ENCODE data around the gene ARHGAP26.

ARHGAP26 gene

DNA sequence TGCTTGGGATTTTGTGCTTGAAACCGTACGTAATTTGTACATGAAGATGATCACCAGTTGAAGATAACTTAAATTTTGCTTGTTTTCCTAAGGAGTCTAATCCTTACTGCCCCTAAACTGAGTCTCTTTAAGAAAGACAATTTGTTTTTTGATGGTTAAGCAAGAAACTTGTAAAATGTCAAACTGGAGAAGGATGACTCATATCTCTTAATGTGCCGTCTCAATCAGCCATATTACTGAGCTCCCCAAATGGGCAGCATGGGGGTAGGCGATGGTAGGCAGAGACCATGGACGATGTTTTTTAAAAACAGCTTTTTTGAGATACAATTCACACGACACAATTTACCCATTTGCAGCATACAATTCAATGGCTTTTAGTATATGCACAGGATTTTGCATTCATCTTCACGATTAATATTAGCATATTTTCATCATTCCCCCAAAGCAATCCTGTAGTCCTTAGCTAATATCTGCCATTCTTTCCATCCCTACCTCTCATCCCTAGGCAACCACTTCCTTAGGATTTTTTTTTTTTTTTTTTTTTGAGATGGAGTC, 14.3 kb downstream of the ARHGAP26 start:
- H3K4me3 ChIP-seq (ENCODE audit: low read depth, low read length) = no peak overlapping the region
- DNase-seq (ENCODE audit: low read depth) = no peak
- TF ChIP-seq, protein P1, sequence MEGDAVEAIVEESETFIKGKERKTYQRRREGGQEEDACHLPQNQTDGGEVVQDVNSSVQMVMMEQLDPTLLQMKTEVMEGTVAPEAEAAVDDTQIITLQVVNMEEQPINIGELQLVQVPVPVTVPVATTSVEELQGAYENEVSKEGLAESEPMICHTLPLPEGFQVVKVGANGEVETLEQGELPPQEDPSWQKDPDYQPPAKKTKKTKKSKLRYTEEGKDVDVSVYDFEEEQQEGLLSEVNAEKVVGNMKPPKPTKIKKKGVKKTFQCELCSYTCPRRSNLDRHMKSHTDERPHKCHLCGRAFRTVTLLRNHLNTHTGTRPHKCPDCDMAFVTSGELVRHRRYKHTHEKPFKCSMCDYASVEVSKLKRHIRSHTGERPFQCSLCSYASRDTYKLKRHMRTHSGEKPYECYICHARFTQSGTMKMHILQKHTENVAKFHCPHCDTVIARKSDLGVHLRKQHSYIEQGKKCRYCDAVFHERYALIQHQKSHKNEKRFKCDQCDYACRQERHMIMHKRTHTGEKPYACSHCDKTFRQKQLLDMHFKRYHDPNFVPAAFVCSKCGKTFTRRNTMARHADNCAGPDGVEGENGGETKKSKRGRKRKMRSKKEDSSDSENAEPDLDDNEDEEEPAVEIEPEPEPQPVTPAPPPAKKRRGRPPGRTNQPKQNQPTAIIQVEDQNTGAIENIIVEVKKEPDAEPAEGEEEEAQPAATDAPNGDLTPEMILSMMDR (IDR thresholded peaks at IDR 0.05; ENCODE audit: low read depth, low read length, missing control alignments) = no peak

DNA sequence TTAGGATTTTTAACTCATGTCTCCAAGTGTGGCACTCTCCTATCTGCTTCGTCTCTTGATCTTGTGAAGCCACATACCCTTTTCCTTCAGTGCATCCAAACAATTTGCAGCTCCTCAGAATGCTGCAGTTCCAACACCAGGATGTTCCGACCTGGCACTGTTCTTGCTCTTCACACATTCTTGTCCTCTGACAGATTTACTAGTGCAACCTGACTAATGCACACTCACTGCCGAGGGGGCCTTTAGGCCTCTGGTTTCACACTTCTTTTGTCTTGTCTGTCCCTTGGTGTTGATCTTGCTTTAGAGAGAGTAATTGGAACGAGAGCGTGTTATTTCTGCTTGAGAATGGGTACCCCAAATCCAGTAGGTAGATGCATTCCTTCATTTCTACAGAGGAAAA, 15.0 kb downstream of the ARHGAP26 start:
- TF ChIP-seq, protein P1 (IDR thresholded peaks at IDR 0.05; ENCODE audit: low read depth, low read length, missing control alignments) = no peak
- DNase-seq (ENCODE audit: low read depth) = no peak
- no peak overlapping the region for H3K4me3 ChIP-seq (ENCODE audit: low read depth, low read length)

DNA sequence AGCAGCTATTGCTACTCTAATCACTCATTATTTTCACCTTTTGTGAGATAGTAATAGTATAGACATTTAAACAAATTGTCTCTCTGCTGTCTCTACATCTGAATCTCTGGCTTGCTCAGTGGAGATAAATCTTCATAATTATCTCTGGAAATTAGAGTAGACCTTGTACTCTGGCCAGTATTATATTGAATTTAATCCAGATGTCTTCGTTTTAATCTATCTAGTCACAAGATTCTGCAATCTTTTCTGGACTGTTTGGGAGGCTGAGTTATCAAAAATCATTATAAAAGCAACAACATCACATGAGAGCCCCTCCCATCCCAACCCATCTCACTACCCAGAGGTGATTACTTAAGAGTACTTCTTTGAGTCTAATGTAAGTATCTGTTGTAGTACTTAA, 19.0 kb downstream of the ARHGAP26 start:
- TF ChIP-seq, protein P1 (IDR thresholded peaks at IDR 0.05; ENCODE audit: low read depth, low read length, missing control alignments) = no peak
- DNase-seq (ENCODE audit: low read depth) = no peak
- no peak overlapping the region for H3K4me3 ChIP-seq (ENCODE audit: low read depth, low read length)

DNA sequence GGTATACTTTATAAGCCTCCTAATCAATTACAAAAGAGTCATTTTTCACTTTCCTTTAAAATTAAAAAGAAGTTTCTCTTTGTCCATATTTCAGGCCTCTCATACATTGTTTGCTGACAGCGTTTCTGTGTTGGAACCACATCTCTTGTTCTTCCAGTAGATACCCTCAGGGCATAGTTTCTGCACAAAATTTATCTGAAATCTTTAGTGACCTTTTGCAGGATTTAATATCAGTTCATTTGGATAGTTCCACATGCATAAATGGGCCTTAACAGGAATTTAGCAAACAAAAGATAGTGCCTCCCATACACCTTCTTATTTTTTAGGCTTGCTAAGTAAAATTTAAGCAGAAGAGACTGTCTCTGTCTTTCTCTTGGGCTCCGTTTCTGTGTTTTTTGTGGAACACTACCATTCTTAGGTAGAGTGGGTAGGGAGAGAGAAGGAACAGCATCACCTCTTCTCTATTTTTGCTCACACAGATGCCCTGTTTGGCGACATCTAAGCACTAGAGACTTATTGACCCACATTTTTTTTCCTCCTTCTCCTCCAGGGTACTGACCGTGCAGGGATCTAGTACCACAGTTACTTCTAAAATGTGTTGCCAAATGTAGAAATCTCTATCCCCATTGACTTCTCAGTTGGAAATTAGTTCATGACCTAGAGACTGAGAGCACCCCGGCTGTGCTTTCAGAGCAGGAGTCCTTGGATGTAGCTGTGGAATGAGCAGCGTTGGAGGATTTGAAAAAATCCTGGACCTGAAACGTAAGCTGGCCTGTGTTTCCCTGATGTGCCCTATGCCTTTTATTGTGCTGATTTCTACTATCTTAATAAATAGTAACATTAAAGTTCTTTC, 22.1 kb downstream of the ARHGAP26 start:
- TF ChIP-seq, protein P1 (IDR thresholded peaks at IDR 0.05; ENCODE audit: low read depth, low read length, missing control alignments) = no peak
- no peak for DNase-seq (ENCODE audit: low read depth)
- no peak overlapping the region for H3K4me3 ChIP-seq (ENCODE audit: low read depth, low read length)

DNA sequence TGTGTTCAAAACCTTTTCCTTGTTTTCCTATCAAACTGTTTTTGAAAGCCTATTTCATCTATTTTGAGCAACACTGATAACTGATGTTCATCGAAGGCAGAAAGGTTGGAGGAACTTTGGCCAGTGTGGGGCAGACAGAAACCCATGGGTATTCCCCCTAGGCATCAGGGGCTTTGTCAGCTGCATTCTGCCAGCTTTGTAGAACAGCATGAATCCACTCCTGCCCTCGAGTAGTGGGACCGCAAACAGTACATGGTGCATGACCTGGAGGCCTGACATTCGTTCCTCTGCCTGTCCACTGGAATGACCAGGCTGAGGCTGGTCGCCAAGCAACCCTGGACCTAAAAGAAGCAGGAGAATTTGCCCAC, 22.7 kb downstream of the ARHGAP26 start:
- no peak for DNase-seq (ENCODE audit: low read depth)
- TF ChIP-seq, protein P1 (IDR thresholded peaks at IDR 0.05; ENCODE audit: low read depth, low read length, missing control alignments) = no peak
- H3K4me3 ChIP-seq (ENCODE audit: low read depth, low read length) = no peak overlapping the region

DNA sequence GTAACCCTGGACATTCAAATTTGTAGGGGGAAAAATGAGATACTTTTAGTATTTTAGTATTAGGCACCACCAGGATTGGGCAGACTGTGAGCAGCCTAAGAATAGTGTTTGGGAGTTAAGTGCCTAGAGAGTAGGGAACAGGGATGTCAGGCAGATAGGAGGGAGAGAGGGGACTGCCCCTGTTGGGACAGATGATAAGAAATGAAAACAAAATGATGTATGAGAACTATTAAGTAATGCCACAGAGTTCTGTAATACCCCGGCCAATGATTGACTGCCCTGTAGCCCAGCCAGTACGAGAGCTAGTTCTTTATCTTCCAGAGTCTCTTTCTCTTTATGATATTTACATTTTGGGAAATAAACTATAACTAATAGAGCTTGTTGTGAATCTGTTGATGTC, 24.4 kb downstream of the ARHGAP26 start:
- no peak overlapping the region for H3K4me3 ChIP-seq (ENCODE audit: low read depth, low read length)
- TF ChIP-seq, protein P1 (IDR thresholded peaks at IDR 0.05; ENCODE audit: low read depth, low read length, missing control alignments) = no peak
- DNase-seq (ENCODE audit: low read depth) = no peak

DNA sequence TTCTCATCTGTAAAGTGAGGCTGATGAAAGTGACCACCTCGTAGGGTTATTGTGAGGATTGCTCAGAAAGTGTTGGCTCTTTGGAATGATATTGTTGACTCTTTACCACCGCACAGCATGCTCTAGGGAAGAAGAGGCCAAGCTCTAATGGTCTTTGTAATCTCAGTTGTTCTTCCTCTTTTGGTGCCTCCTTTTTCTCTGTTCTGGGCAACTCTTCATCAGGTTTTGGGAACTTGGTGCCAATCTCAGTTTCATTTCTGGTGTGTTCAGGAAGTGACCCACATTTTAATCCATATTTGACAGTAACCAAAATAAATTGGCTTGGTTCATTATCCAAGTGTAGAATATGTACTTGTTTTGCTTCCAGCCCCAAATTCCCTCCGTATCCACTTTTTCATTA, 25.1 kb downstream of the ARHGAP26 start:
- TF ChIP-seq, protein P1 (IDR thresholded peaks at IDR 0.05; ENCODE audit: low read depth, low read length, missing control alignments) = no peak
- no peak overlapping the region for H3K4me3 ChIP-seq (ENCODE audit: low read depth, low read length)
- DNase-seq (ENCODE audit: low read depth) = no peak
